WTC11 (cell line): Measurements from ENCODE around the gene CAMK1. TPM values are rescaled to one million over a fixed set of nuclear protein-coding genes. Genes with fewer than 3 reads are reported as not detected.

Source experiments
- ATAC-seq: fragments of 200-7000 bp; cut with Tn5 transposase; 2 replicates; pipeline ENCODE4 v1.10.0; 2021; ENCODE audit warnings: mild to moderate bottlenecking, moderate library complexity
- CTCF ChIA-PET: fragments of 300-600 bp; sonication (Branson Sonifier 250); formaldehyde crosslinking; loops from one replicate; lab custom pipeline; 2021; ENCODE audit warnings: antibody characterized with exemption; lab: Charles Lee
- POLR2A ChIA-PET: fragments of 350-600 bp; sonication (Branson Sonifier 250); formaldehyde crosslinking; loops from one replicate; lab custom pipeline; 2021; ENCODE audit warnings: antibody characterized with exemption; lab: Charles Lee
- DNase-seq: peaks from one replicate; pipeline ENCODE4 v3.0.0; 2021; ENCODE audit warnings: low spot score
- H3K27ac Mint-ChIP-seq: 2 replicates; pipeline ENCODE4 v1.8.0; 2021; ENCODE audit warnings: mixed read lengths
- H3K27me3 Mint-ChIP-seq: 2 replicates; pipeline ENCODE4 v1.8.0; 2021; ENCODE audit warnings: low read depth, mild to moderate bottlenecking, moderate library complexity, mixed read lengths
- H3K36me3 Mint-ChIP-seq: 2 replicates; pipeline ENCODE4 v1.8.0; 2021; ENCODE audit warnings: mixed read lengths
- H3K4me1 Mint-ChIP-seq: 2 replicates; pipeline ENCODE4 v1.8.0; 2022; ENCODE audit warnings: mixed read lengths
- H3K4me3 Mint-ChIP-seq: 2 replicates; pipeline ENCODE4 v1.8.0; 2021; ENCODE audit warnings: mild to moderate bottlenecking, moderate library complexity, mixed read lengths
- H3K9me3 Mint-ChIP-seq: 2 replicates; pipeline ENCODE4 v1.8.0; 2021; ENCODE audit warnings: mixed read lengths
- CBFB ChIP-seq: sonication (generic); formaldehyde crosslinking; IDR thresholded peaks from 2 replicates; pipeline ENCODE4 v1.8.1; 2022; ENCODE audit warnings: mild to moderate bottlenecking, low read depth, missing genetic modification reagents
- CREB1 ChIP-seq: sonication (generic); formaldehyde crosslinking; IDR thresholded peaks from 2 replicates; pipeline ENCODE4 v1.8.0; 2023; ENCODE audit warnings: mild to moderate bottlenecking, missing genetic modification reagents
- EMX1 ChIP-seq: fragments of 250-450 bp; sonication (Bioruptor Pico); IDR thresholded peaks from 2 replicates; pipeline ENCODE4 v1.8.0; 2021; ENCODE audit warnings: mild to moderate bottlenecking
- ESRRA ChIP-seq: sonication (generic); formaldehyde crosslinking; IDR thresholded peaks from 2 replicates; pipeline ENCODE4 v1.8.1; 2022; ENCODE audit warnings: mild to moderate bottlenecking, missing genetic modification reagents, borderline replicate concordance
- FOXK1 ChIP-seq: sonication (generic); formaldehyde crosslinking; IDR thresholded peaks from 2 replicates; pipeline ENCODE4 v1.8.0; 2022; ENCODE audit warnings: mild to moderate bottlenecking, moderate library complexity, missing genetic modification reagents
- GABPB1 ChIP-seq: sonication (generic); formaldehyde crosslinking; IDR thresholded peaks from 2 replicates; pipeline ENCODE4 v1.8.1; 2023; ENCODE audit warnings: mild to moderate bottlenecking, missing genetic modification reagents
- MXD4 ChIP-seq: fragments of 250-450 bp; sonication (Bioruptor Pico); IDR thresholded peaks from 2 replicates; pipeline ENCODE4 v1.8.0; 2021; ENCODE audit warnings: mild to moderate bottlenecking, moderate library complexity, borderline replicate concordance
- NFE2L1 ChIP-seq: sonication (generic); formaldehyde crosslinking; IDR thresholded peaks from 2 replicates; pipeline ENCODE4 v1.8.1; 2023; ENCODE audit warnings: missing genetic modification reagents
- NR3C1 ChIP-seq: sonication (generic); formaldehyde crosslinking; conservative IDR thresholded peaks from 2 replicates; pipeline ENCODE4 v1.8.1; 2023; ENCODE audit warnings: low read depth, mild to moderate bottlenecking, missing genetic modification reagents
- PRRX2 ChIP-seq: fragments of 250-450 bp; sonication (Bioruptor Pico); IDR thresholded peaks from 2 replicates; pipeline ENCODE4 v1.8.0; 2021; ENCODE audit warnings: mild to moderate bottlenecking
- RELA ChIP-seq: sonication (generic); formaldehyde crosslinking; IDR thresholded peaks from 2 replicates; pipeline ENCODE4 v1.8.1; 2022; ENCODE audit warnings: missing genetic modification reagents, mild to moderate bottlenecking, borderline replicate concordance
- RORB ChIP-seq: fragments of 250-450 bp; sonication (Bioruptor Pico); IDR thresholded peaks from 2 replicates; pipeline ENCODE4 v1.9.0; 2021; ENCODE audit warnings: mild to moderate bottlenecking
- TEAD4 ChIP-seq: sonication (generic); formaldehyde crosslinking; IDR thresholded peaks from 2 replicates; pipeline ENCODE4 v1.8.0; 2022; ENCODE audit warnings: mild to moderate bottlenecking, missing genetic modification reagents
- TP53 ChIP-seq: sonication (generic); formaldehyde crosslinking; IDR thresholded peaks from 2 replicates; pipeline ENCODE4 v1.8.1; 2023; ENCODE audit warnings: mild to moderate bottlenecking, missing genetic modification reagents
- ZNF121 ChIP-seq: sonication (generic); formaldehyde crosslinking; IDR thresholded peaks from 2 replicates; pipeline ENCODE4 v1.8.0; 2023; ENCODE audit warnings: missing genetic modification reagents
- ZNF232 ChIP-seq: sonication (generic); formaldehyde crosslinking; IDR thresholded peaks from 2 replicates; pipeline ENCODE4 v1.8.0; 2022; ENCODE audit warnings: mild to moderate bottlenecking, missing genetic modification reagents
- ZNF263 ChIP-seq: sonication (generic); formaldehyde crosslinking; IDR thresholded peaks from 2 replicates; pipeline ENCODE4 v1.8.1; 2022; ENCODE audit warnings: low read depth, mild to moderate bottlenecking, moderate library complexity, missing genetic modification reagents
- ZNF671 ChIP-seq: fragments of 250-450 bp; sonication (Bioruptor Pico); IDR thresholded peaks from 2 replicates; pipeline ENCODE4 v1.8.0; 2021; ENCODE audit warnings: mild to moderate bottlenecking
- total RNA-seq: library from RNA; stranded (reverse); gene quantifications from 3 replicates; pipeline ENCODE4 v1.2.3, GENCODE V29; 2021
- TF ChIP-seq, protein P1 (sequence below): sonication (generic); formaldehyde crosslinking; IDR thresholded peaks from 2 replicates; pipeline ENCODE4 v1.8.1; 2023; ENCODE audit warnings: mild to moderate bottlenecking, missing genetic modification reagents, borderline replicate concordance
- TF ChIP-seq, protein P2 (sequence below): sonication (generic); formaldehyde crosslinking; IDR thresholded peaks from 2 replicates; pipeline ENCODE4 v1.8.1; 2022; ENCODE audit warnings: missing genetic modification reagents, borderline replicate concordance
- TF ChIP-seq, protein P3 (sequence below): sonication (generic); formaldehyde crosslinking; IDR thresholded peaks from 2 replicates; pipeline ENCODE4 v1.8.1; 2023; ENCODE audit warnings: mild to moderate bottlenecking, moderate library complexity, missing genetic modification reagents
- TF ChIP-seq, protein P4 (sequence below): fragments of 250-450 bp; sonication (Bioruptor Pico); IDR thresholded peaks from 2 replicates; pipeline ENCODE4 v1.9.0; 2021; ENCODE audit warnings: mild to moderate bottlenecking
- TF ChIP-seq, protein P5 (sequence below): sonication (generic); formaldehyde crosslinking; conservative IDR thresholded peaks from 2 replicates; pipeline ENCODE4 v1.8.1; 2022; ENCODE audit warnings: mild to moderate bottlenecking, missing genetic modification reagents
- TF ChIP-seq, protein P6 (sequence below): sonication (generic); formaldehyde crosslinking; IDR thresholded peaks from 2 replicates; pipeline ENCODE4 v1.8.0; 2022; ENCODE audit warnings: mild to moderate bottlenecking, missing genetic modification reagents
- TF ChIP-seq, protein P7 (sequence below): sonication (generic); formaldehyde crosslinking; IDR thresholded peaks from 2 replicates; pipeline ENCODE4 v1.8.1; 2022; ENCODE audit warnings: low read depth, missing genetic modification reagents, borderline replicate concordance

Gene CAMK1
- total RNA-seq, 1 experiment from 2014 or later = 3.1 TPM

DNA sequence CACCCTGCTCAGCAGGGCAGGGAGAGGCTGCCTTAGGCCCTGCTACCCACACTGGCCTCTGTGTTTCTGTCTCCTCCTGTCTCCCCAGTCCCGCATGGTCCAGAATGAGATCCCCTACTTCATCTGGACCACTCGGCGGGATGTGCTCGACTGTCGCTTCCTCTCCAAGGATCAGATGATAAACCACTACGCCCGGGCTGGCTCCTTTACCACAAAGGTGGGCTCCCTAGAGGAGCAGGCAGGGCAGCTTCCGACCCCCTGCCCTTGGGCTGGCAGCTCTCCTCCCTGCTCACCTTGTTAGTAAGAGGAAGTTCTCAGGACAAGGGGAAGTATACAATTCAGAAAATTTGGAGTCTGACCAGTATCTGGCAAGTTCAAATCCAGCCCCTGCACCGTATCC is 46.2 kb upstream of the CAMK1 start:
- H3K4me1 Mint-ChIP-seq = peaks cover 5% of the 10 kb centered on the region; the same call in 1 of the 2 replicates
- ChIA-PET CTCF (no interaction called here), POLR2A (no interaction called here)
- no peak overlapping the region for H3K27ac Mint-ChIP-seq
- TF ChIP-seq ZNF232 (no peak), RORB (CRISPR knock-in tag) (no peak), ESRRA (CRISPR knock-in tag) (no peak), ZNF263 (CRISPR knock-in tag) (no peak), ZNF121 (no peak)
- TF ChIP-seq, protein P1, sequence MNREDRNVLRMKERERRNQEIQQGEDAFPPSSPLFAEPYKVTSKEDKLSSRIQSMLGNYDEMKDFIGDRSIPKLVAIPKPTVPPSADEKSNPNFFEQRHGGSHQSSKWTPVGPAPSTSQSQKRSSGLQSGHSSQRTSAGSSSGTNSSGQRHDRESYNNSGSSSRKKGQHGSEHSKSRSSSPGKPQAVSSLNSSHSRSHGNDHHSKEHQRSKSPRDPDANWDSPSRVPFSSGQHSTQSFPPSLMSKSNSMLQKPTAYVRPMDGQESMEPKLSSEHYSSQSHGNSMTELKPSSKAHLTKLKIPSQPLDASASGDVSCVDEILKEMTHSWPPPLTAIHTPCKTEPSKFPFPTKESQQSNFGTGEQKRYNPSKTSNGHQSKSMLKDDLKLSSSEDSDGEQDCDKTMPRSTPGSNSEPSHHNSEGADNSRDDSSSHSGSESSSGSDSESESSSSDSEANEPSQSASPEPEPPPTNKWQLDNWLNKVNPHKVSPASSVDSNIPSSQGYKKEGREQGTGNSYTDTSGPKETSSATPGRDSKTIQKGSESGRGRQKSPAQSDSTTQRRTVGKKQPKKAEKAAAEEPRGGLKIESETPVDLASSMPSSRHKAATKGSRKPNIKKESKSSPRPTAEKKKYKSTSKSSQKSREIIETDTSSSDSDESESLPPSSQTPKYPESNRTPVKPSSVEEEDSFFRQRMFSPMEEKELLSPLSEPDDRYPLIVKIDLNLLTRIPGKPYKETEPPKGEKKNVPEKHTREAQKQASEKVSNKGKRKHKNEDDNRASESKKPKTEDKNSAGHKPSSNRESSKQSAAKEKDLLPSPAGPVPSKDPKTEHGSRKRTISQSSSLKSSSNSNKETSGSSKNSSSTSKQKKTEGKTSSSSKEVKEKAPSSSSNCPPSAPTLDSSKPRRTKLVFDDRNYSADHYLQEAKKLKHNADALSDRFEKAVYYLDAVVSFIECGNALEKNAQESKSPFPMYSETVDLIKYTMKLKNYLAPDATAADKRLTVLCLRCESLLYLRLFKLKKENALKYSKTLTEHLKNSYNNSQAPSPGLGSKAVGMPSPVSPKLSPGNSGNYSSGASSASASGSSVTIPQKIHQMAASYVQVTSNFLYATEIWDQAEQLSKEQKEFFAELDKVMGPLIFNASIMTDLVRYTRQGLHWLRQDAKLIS (CRISPR knock-in tag) = no peak
- TF ChIP-seq, protein P2, sequence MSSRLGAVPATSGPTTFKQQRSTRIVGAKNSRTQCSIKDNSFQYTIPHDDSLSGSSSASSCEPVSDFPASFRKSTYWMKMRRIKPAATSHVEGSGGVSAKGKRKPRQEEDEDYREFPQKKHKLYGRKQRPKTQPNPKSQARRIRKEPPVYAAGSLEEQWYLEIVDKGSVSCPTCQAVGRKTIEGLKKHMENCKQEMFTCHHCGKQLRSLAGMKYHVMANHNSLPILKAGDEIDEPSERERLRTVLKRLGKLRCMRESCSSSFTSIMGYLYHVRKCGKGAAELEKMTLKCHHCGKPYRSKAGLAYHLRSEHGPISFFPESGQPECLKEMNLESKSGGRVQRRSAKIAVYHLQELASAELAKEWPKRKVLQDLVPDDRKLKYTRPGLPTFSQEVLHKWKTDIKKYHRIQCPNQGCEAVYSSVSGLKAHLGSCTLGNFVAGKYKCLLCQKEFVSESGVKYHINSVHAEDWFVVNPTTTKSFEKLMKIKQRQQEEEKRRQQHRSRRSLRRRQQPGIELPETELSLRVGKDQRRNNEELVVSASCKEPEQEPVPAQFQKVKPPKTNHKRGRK (CRISPR knock-in tag) = no peak
- TF ChIP-seq, protein P3, sequence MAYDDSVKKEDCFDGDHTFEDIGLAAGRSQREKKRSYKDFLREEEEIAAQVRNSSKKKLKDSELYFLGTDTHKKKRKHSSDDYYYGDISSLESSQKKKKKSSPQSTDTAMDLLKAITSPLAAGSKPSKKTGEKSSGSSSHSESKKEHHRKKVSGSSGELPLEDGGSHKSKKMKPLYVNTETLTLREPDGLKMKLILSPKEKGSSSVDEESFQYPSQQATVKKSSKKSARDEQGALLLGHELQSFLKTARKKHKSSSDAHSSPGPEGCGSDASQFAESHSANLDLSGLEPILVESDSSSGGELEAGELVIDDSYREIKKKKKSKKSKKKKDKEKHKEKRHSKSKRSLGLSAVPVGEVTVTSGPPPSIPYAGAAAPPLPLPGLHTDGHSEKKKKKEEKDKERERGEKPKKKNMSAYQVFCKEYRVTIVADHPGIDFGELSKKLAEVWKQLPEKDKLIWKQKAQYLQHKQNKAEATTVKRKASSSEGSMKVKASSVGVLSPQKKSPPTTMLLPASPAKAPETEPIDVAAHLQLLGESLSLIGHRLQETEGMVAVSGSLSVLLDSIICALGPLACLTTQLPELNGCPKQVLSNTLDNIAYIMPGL (CRISPR knock-in tag) = no peak
- H3K27me3 Mint-ChIP-seq = peaks cover 10% of the 10 kb centered on the region
- ATAC-seq = no peak
- no peaks in the 10 kb centered on the region for H3K9me3 Mint-ChIP-seq
- no peak overlapping the region for H3K4me3 Mint-ChIP-seq
- DNase-seq = no peak
- no peaks in the 10 kb centered on the region for H3K36me3 Mint-ChIP-seq

DNA sequence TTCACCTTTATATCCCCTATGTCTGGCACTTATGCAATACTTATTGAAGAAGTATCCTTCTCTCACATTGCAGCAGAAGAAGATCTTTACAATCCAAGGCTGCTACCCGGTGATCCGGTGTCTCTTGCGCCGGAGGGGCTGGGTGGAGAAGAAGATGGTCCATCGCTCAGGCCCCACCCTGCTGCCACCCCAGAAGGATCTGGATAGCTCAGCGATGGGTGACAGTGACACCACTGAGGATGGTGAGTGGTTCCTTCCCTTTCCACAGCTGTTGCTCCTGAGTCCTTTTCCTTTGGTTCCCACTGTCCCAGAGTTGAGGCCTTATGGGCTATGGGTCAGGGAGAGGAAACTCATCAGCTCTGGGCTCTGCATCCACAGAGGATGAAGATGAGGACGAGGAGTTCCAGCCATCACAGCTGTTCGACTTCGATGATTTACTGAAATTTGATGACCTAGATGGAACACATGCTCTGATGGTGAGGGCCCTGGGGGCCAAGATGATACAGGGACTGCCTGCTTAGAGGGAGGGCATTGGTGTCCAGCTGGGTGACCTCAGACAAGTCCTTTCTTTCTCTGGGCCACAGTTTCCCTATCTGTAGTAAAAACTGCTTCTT is 43.2 kb upstream of the CAMK1 start:
- no peak overlapping the region for H3K27ac Mint-ChIP-seq
- H3K36me3 Mint-ChIP-seq = no peaks in the 10 kb centered on the region
- H3K27me3 Mint-ChIP-seq = peaks cover 17% of the 10 kb centered on the region
- POLR2A ChIA-PET = no interaction called here
- ATAC-seq = no peak
- H3K4me1 Mint-ChIP-seq = peaks cover 23% of the 10 kb centered on the region
- H3K4me3 Mint-ChIP-seq = no peak overlapping the region
- H3K9me3 Mint-ChIP-seq = no peaks in the 10 kb centered on the region
- CTCF ChIA-PET = interaction anchor here (1.4 to 1.8 kb wide), 2 partner anchors 119 to 133 kb away, joined by 4 to 7 read pairs; no protein-coding TSS in a partner anchor
- DNase-seq = no peak
- TF ChIP-seq NR3C1 (no peak), GABPB1 (CRISPR knock-in tag) (no peak), RELA (CRISPR knock-in tag) (no peak), CBFB (CRISPR knock-in tag) (no peak), NFE2L1 (CRISPR knock-in tag) (no peak), EMX1 (CRISPR knock-in tag) (no peak), CREB1 (CRISPR knock-in tag) (no peak), PRRX2 (CRISPR knock-in tag) (no peak), TEAD4 (no peak), MXD4 (CRISPR knock-in tag) (no peak), TP53 (CRISPR knock-in tag) (no peak), FOXK1 (CRISPR knock-in tag) (no peak), ZNF671 (no peak)
- TF ChIP-seq, protein P4, sequence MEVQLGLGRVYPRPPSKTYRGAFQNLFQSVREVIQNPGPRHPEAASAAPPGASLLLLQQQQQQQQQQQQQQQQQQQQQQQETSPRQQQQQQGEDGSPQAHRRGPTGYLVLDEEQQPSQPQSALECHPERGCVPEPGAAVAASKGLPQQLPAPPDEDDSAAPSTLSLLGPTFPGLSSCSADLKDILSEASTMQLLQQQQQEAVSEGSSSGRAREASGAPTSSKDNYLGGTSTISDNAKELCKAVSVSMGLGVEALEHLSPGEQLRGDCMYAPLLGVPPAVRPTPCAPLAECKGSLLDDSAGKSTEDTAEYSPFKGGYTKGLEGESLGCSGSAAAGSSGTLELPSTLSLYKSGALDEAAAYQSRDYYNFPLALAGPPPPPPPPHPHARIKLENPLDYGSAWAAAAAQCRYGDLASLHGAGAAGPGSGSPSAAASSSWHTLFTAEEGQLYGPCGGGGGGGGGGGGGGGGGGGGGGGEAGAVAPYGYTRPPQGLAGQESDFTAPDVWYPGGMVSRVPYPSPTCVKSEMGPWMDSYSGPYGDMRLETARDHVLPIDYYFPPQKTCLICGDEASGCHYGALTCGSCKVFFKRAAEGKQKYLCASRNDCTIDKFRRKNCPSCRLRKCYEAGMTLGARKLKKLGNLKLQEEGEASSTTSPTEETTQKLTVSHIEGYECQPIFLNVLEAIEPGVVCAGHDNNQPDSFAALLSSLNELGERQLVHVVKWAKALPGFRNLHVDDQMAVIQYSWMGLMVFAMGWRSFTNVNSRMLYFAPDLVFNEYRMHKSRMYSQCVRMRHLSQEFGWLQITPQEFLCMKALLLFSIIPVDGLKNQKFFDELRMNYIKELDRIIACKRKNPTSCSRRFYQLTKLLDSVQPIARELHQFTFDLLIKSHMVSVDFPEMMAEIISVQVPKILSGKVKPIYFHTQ (CRISPR knock-in tag) = no peak
- TF ChIP-seq, protein P5, sequence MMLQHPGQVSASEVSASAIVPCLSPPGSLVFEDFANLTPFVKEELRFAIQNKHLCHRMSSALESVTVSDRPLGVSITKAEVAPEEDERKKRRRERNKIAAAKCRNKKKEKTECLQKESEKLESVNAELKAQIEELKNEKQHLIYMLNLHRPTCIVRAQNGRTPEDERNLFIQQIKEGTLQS (CRISPR knock-in tag) = no peak
- TF ChIP-seq, protein P6, sequence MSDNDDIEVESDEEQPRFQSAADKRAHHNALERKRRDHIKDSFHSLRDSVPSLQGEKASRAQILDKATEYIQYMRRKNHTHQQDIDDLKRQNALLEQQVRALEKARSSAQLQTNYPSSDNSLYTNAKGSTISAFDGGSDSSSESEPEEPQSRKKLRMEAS (CRISPR knock-in tag) = no peak
- TF ChIP-seq, protein P7, sequence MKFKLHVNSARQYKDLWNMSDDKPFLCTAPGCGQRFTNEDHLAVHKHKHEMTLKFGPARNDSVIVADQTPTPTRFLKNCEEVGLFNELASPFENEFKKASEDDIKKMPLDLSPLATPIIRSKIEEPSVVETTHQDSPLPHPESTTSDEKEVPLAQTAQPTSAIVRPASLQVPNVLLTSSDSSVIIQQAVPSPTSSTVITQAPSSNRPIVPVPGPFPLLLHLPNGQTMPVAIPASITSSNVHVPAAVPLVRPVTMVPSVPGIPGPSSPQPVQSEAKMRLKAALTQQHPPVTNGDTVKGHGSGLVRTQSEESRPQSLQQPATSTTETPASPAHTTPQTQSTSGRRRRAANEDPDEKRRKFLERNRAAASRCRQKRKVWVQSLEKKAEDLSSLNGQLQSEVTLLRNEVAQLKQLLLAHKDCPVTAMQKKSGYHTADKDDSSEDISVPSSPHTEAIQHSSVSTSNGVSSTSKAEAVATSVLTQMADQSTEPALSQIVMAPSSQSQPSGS (CRISPR knock-in tag) = no peak
